ENCODE measurements around the gene LFNG.

LFNG gene

GRCh38 chr7:2564970-2565540 lies 45.5 kb downstream of the LFNG start:
- H3K4me1 ChIP-seq (ENCODE audit: control insufficient read depth in 2 of 2, insufficient read depth in 2 of 2, low read length in 2 of 2): peaks cover 17 to 22% of the 10 kb centered on the region in 2 donors
- H3K27ac ChIP-seq (ENCODE audit: low read depth in 2 of 2, low read length in 2 of 2): peak overlapping the region; percentile 40 to 54
- peak overlapping the region in 1 of 2 donors; percentile 7 for H3K4me3 ChIP-seq (ENCODE audit: low read length in 2 of 2)
- H3K9ac ChIP-seq (ENCODE audit: low read depth in 1 of 2, low read length in 2 of 2): peak overlapping the region in 1 of 2 donors; percentile 15
- no peaks in the 10 kb centered on the region for H3K9me3 ChIP-seq (ENCODE audit: control insufficient read depth in 2 of 2, low read length in 2 of 2)
- H3K27me3 ChIP-seq (ENCODE audit: control insufficient read depth in 2 of 2, insufficient read depth in 2 of 2, low read length in 2 of 2): no peaks in the 10 kb centered on the region
- peaks cover 0 to 7% of the 10 kb centered on the region in 2 donors for H3K36me3 ChIP-seq (ENCODE audit: control insufficient read depth in 2 of 2, insufficient read depth in 2 of 2, low read length in 2 of 2)

GRCh38 chr7:2566348-2566889 lies 46.8 kb downstream of the LFNG start:
- Histone ChIP-seq H3K36me3 (ENCODE audit: control insufficient read depth in 2 of 2, insufficient read depth in 2 of 2, low read length in 2 of 2) (peaks cover 1 to 8% of the 10 kb centered on the region in 2 donors), H3K4me3 (ENCODE audit: low read length in 2 of 2) (no peak overlapping the region), H3K4me1 (ENCODE audit: control insufficient read depth in 2 of 2, insufficient read depth in 2 of 2, low read length in 2 of 2) (peaks cover 14 to 19% of the 10 kb centered on the region in 2 donors), H3K27ac (ENCODE audit: low read depth in 2 of 2, low read length in 2 of 2) (no peak overlapping the region), H3K9ac (ENCODE audit: low read depth in 1 of 2, low read length in 2 of 2) (no peak overlapping the region), H3K27me3 (ENCODE audit: control insufficient read depth in 2 of 2, insufficient read depth in 2 of 2, low read length in 2 of 2) (no peaks in the 10 kb centered on the region), H3K9me3 (ENCODE audit: control insufficient read depth in 2 of 2, low read length in 2 of 2) (no peaks in the 10 kb centered on the region)

GRCh38 chr7:2566890-2567678 lies 47.5 kb downstream of the LFNG start:
- Histone ChIP-seq H3K27ac (ENCODE audit: low read depth in 2 of 2, low read length in 2 of 2) (no peak overlapping the region), H3K27me3 (ENCODE audit: control insufficient read depth in 2 of 2, insufficient read depth in 2 of 2, low read length in 2 of 2) (no peaks in the 10 kb centered on the region), H3K9me3 (ENCODE audit: control insufficient read depth in 2 of 2, low read length in 2 of 2) (no peaks in the 10 kb centered on the region), H3K36me3 (ENCODE audit: control insufficient read depth in 2 of 2, insufficient read depth in 2 of 2, low read length in 2 of 2) (peaks cover 8 to 12% of the 10 kb centered on the region in 2 donors), H3K4me3 (ENCODE audit: low read length in 2 of 2) (no peak overlapping the region), H3K4me1 (ENCODE audit: control insufficient read depth in 2 of 2, insufficient read depth in 2 of 2, low read length in 2 of 2) (peaks cover 14 to 19% of the 10 kb centered on the region in 2 donors), H3K9ac (ENCODE audit: low read depth in 1 of 2, low read length in 2 of 2) (no peak overlapping the region)

GRCh38 chr7:2567679-2568278 lies 48.2 kb downstream of the LFNG start:
- no peak overlapping the region for H3K9ac ChIP-seq (ENCODE audit: low read depth in 1 of 2, low read length in 2 of 2)
- H3K27ac ChIP-seq (ENCODE audit: low read depth in 2 of 2, low read length in 2 of 2): no peak overlapping the region
- no peak overlapping the region for H3K4me3 ChIP-seq (ENCODE audit: low read length in 2 of 2)
- H3K9me3 ChIP-seq (ENCODE audit: control insufficient read depth in 2 of 2, low read length in 2 of 2): no peaks in the 10 kb centered on the region
- no peaks in the 10 kb centered on the region for H3K27me3 ChIP-seq (ENCODE audit: control insufficient read depth in 2 of 2, insufficient read depth in 2 of 2, low read length in 2 of 2)
- H3K36me3 ChIP-seq (ENCODE audit: control insufficient read depth in 2 of 2, insufficient read depth in 2 of 2, low read length in 2 of 2): peaks cover 10 to 19% of the 10 kb centered on the region in 2 donors
- H3K4me1 ChIP-seq (ENCODE audit: control insufficient read depth in 2 of 2, insufficient read depth in 2 of 2, low read length in 2 of 2): peaks cover 14 to 19% of the 10 kb centered on the region in 2 donors

- Histone ChIP-seq H3K9ac (ENCODE audit: low read depth in 1 of 2, low read length in 2 of 2) (no peak overlapping the region), H3K4me1 (ENCODE audit: control insufficient read depth in 2 of 2, insufficient read depth in 2 of 2, low read length in 2 of 2) (peaks cover 14 to 19% of the 10 kb centered on the region in 2 donors), H3K4me3 (ENCODE audit: low read length in 2 of 2) (no peak overlapping the region), H3K27ac (ENCODE audit: low read depth in 2 of 2, low read length in 2 of 2) (no peak overlapping the region), H3K36me3 (ENCODE audit: control insufficient read depth in 2 of 2, insufficient read depth in 2 of 2, low read length in 2 of 2) (peaks cover 14 to 25% of the 10 kb centered on the region in 2 donors), H3K27me3 (ENCODE audit: control insufficient read depth in 2 of 2, insufficient read depth in 2 of 2, low read length in 2 of 2) (no peaks in the 10 kb centered on the region), H3K9me3 (ENCODE audit: control insufficient read depth in 2 of 2, low read length in 2 of 2) (no peaks in the 10 kb centered on the region)
These were observed 49.1 kb downstream of the LFNG start for GRCh38 chr7:2568521-2569223.

- Histone ChIP-seq H3K4me1 (ENCODE audit: control insufficient read depth in 2 of 2, insufficient read depth in 2 of 2, low read length in 2 of 2) (peaks cover 14 to 19% of the 10 kb centered on the region in 2 donors), H3K9me3 (ENCODE audit: control insufficient read depth in 2 of 2, low read length in 2 of 2) (no peaks in the 10 kb centered on the region), H3K27ac (ENCODE audit: low read depth in 2 of 2, low read length in 2 of 2) (no peak overlapping the region), H3K4me3 (ENCODE audit: low read length in 2 of 2) (no peak overlapping the region), H3K27me3 (ENCODE audit: control insufficient read depth in 2 of 2, insufficient read depth in 2 of 2, low read length in 2 of 2) (no peaks in the 10 kb centered on the region), H3K9ac (ENCODE audit: low read depth in 1 of 2, low read length in 2 of 2) (no peak overlapping the region), H3K36me3 (ENCODE audit: control insufficient read depth in 2 of 2, insufficient read depth in 2 of 2, low read length in 2 of 2) (peaks cover 22 to 32% of the 10 kb centered on the region in 2 donors)
These were observed 49.8 kb downstream of the LFNG start for GRCh38 chr7:2569421-2569820.

- peaks cover 10 to 16% of the 10 kb centered on the region in 2 donors for H3K4me1 ChIP-seq (ENCODE audit: control insufficient read depth in 2 of 2, insufficient read depth in 2 of 2, low read length in 2 of 2)
- no peak overlapping the region for H3K27ac ChIP-seq (ENCODE audit: low read depth in 2 of 2, low read length in 2 of 2)
- H3K9ac ChIP-seq (ENCODE audit: low read depth in 1 of 2, low read length in 2 of 2): no peak overlapping the region
- H3K36me3 ChIP-seq (ENCODE audit: control insufficient read depth in 2 of 2, insufficient read depth in 2 of 2, low read length in 2 of 2): peaks cover 25 to 32% of the 10 kb centered on the region in 2 donors
- H3K9me3 ChIP-seq (ENCODE audit: control insufficient read depth in 2 of 2, low read length in 2 of 2): no peaks in the 10 kb centered on the region
- H3K4me3 ChIP-seq (ENCODE audit: low read length in 2 of 2): no peak overlapping the region
- no peaks in the 10 kb centered on the region for H3K27me3 ChIP-seq (ENCODE audit: control insufficient read depth in 2 of 2, insufficient read depth in 2 of 2, low read length in 2 of 2)
These were observed 50.4 kb downstream of the LFNG start for GRCh38 chr7:2570021-2570420.

- H3K36me3 ChIP-seq (ENCODE audit: control insufficient read depth in 2 of 2, insufficient read depth in 2 of 2, low read length in 2 of 2): peaks cover 25 to 35% of the 10 kb centered on the region in 2 donors
These were observed 51.8 kb downstream of the LFNG start for GRCh38 chr7:2571409-2571808.

GRCh38 chr7:2572101-2572842 lies 52.7 kb downstream of the LFNG start:
- no peak overlapping the region for H3K27ac ChIP-seq (ENCODE audit: low read depth in 2 of 2, low read length in 2 of 2)
- no peaks in the 10 kb centered on the region for H3K27me3 ChIP-seq (ENCODE audit: control insufficient read depth in 2 of 2, insufficient read depth in 2 of 2, low read length in 2 of 2)
- H3K9me3 ChIP-seq (ENCODE audit: control insufficient read depth in 2 of 2, low read length in 2 of 2): no peaks in the 10 kb centered on the region
- H3K36me3 ChIP-seq (ENCODE audit: control insufficient read depth in 2 of 2, insufficient read depth in 2 of 2, low read length in 2 of 2): peaks cover 32 to 35% of the 10 kb centered on the region in 2 donors
- H3K9ac ChIP-seq (ENCODE audit: low read depth in 1 of 2, low read length in 2 of 2): no peak overlapping the region
- peaks cover 0 to 6% of the 10 kb centered on the region in 2 donors for H3K4me1 ChIP-seq (ENCODE audit: control insufficient read depth in 2 of 2, insufficient read depth in 2 of 2, low read length in 2 of 2)
- H3K4me3 ChIP-seq (ENCODE audit: low read length in 2 of 2): no peak overlapping the region

More at GRCh38 chr7:2571409-2571808, 51.8 kb downstream of the LFNG start:
- no peak overlapping the region for H3K9ac ChIP-seq (ENCODE audit: low read depth in 1 of 2, low read length in 2 of 2)
- H3K4me3 ChIP-seq (ENCODE audit: low read length in 2 of 2): no peak overlapping the region
- H3K27ac ChIP-seq (ENCODE audit: low read depth in 2 of 2, low read length in 2 of 2): no peak overlapping the region
- H3K4me1 ChIP-seq (ENCODE audit: control insufficient read depth in 2 of 2, insufficient read depth in 2 of 2, low read length in 2 of 2): peaks cover 0 to 10% of the 10 kb centered on the region in 2 donors
- no peaks in the 10 kb centered on the region for H3K9me3 ChIP-seq (ENCODE audit: control insufficient read depth in 2 of 2, low read length in 2 of 2)
- H3K27me3 ChIP-seq (ENCODE audit: control insufficient read depth in 2 of 2, insufficient read depth in 2 of 2, low read length in 2 of 2): no peaks in the 10 kb centered on the region
